ENCODE results near the gene NBPF26.
"Not testable (repeated sequence)": the region's sequence is repeated elsewhere in the genome, so short reads cannot be mapped to it uniquely, and the experiment has no call there.

DNA sequence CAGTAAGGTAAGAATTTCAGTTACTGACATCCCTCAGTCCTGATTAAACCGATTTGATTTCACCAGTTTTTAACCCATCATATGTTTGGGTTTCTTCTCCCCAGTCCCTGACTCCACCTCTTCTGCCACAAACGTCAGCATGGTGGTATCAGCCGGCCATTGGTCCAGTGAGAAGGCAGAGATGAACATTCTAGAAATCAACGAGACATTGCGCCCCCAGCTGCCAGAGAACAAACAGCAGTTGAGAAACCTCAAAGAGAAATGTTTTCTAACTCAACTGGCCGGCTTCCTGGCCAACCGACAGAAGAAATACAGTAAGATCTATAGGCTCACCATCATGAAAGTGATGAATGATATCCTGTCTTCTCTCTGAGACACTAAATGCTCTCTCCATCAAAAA, 81.7 kb downstream of the NBPF26 start:
- TF ChIP-seq, protein P1, sequence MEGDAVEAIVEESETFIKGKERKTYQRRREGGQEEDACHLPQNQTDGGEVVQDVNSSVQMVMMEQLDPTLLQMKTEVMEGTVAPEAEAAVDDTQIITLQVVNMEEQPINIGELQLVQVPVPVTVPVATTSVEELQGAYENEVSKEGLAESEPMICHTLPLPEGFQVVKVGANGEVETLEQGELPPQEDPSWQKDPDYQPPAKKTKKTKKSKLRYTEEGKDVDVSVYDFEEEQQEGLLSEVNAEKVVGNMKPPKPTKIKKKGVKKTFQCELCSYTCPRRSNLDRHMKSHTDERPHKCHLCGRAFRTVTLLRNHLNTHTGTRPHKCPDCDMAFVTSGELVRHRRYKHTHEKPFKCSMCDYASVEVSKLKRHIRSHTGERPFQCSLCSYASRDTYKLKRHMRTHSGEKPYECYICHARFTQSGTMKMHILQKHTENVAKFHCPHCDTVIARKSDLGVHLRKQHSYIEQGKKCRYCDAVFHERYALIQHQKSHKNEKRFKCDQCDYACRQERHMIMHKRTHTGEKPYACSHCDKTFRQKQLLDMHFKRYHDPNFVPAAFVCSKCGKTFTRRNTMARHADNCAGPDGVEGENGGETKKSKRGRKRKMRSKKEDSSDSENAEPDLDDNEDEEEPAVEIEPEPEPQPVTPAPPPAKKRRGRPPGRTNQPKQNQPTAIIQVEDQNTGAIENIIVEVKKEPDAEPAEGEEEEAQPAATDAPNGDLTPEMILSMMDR (conservative IDR thresholded peaks at IDR 0.05): not testable (repeated sequence)
- TF ChIP-seq EZH2 (IDR thresholded peaks at IDR 0.05; ENCODE audit: low read depth): not testable (repeated sequence)
